Vagina (tissue), 2 donors: ENCODE data around the gene CHN2. TPM values are rescaled to one million over a fixed set of nuclear protein-coding genes. Genes with fewer than 3 reads are reported as not detected.
A peak's percentile ranks its signal among the peaks of the same experiment; 100 is the strongest.

Source experiments
- DNase-seq, 2 donors: peaks; one replicate each; pipeline ENCODE4 v3.0.0-alpha.2; 2017; ENCODE audit errors: extremely low spot score in 2 of 2
- H3K27ac ChIP-seq: fragments of 200-600 bp; sonication (generic); one replicate; pipeline ENCODE4 v1.5.1; 2019
- H3K27me3 ChIP-seq: fragments of 200-600 bp; sonication (generic); one replicate; pipeline ENCODE4 v1.5.1; 2019
- H3K36me3 ChIP-seq, 2 donors: fragments of 200-600 bp; sonication (generic); one replicate each; pipeline ENCODE4 v1.5.1; 2017 to 2019
- H3K4me1 ChIP-seq: fragments of 200-600 bp; sonication (generic); one replicate; pipeline ENCODE4 v1.5.1; 2019
- H3K4me3 ChIP-seq, 2 donors: fragments of 200-600 bp; sonication (generic); 1 replicate in 1 of 2; 2 replicates in 1 of 2; pipeline ENCODE4 v1.5.1; 2016 to 2019
- H3K9me3 ChIP-seq: fragments of 200-600 bp; sonication (generic); one replicate; pipeline ENCODE4 v1.5.1; 2019
- POLR2A ChIP-seq, 2 donors: fragments of 450-650 bp; IDR thresholded peaks; one replicate each; pipeline ENCODE4 v1.6.1; 2017; ENCODE audit warnings: antibody characterized with exemption in 2 of 2, mild to moderate bottlenecking in 2 of 2, moderate library complexity in 2 of 2
- POLR2AphosphoS5 ChIP-seq, 2 donors: sonication (generic); formaldehyde crosslinking; IDR thresholded peaks; one replicate each; pipeline ENCODE4 v1.9.0; 2017; ENCODE audit warnings: antibody characterized with exemption in 2 of 2, mild to moderate bottlenecking in 2 of 2, low read depth in 1 of 2; ENCODE audit not compliant: insufficient read depth in 1 of 2
- intact Hi-C: fragments of 100-400 bp; cut with DNase I; formaldehyde crosslinking; loops from one replicate; pipeline ENCODE4 v1.15.1; 2023
- total RNA-seq: library from RNA; depleted of rRNA; stranded (reverse); fragments of >200 nt; gene quantifications from one replicate; pipeline ENCODE4 v1.2.3, GENCODE V29; 2016
- TF ChIP-seq, protein P1 (sequence below), 3 experiments: fragments of 450-650 bp in 2 of 3; fragments of 200-600 bp in 1 of 3; sonication (generic) in 1 of 3; IDR thresholded peaks; one replicate each; pipeline ENCODE4 v1.5.1; 2017 to 2019; ENCODE audit warnings: antibody characterized with exemption in 3 of 3, mild to moderate bottlenecking in 2 of 3, moderate library complexity in 2 of 3

The CHN2 gene
- total RNA-seq, 1 donor from 2014 or later = 11.0 TPM

DNA sequence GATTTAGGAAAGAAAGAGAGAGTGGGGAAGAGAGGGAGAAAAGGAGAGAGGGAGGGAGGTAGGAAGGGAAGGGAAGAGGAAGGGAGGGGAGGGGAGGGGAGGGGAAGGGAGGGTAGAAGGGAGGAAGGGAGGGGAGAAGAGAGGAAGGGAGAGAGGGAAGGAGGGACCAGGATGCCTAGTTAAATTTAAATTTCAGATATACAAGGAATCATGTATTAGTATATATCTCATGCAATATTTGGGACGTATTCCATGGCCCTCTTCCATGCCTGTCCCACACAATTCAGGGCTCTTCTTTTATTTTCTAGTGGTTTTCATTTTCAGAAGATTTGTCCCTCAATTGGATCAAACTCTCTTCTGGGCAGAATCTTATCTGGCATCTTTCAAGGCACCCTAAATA, 196.7 kb downstream of the CHN2 start:
- TF ChIP-seq, protein P1, sequence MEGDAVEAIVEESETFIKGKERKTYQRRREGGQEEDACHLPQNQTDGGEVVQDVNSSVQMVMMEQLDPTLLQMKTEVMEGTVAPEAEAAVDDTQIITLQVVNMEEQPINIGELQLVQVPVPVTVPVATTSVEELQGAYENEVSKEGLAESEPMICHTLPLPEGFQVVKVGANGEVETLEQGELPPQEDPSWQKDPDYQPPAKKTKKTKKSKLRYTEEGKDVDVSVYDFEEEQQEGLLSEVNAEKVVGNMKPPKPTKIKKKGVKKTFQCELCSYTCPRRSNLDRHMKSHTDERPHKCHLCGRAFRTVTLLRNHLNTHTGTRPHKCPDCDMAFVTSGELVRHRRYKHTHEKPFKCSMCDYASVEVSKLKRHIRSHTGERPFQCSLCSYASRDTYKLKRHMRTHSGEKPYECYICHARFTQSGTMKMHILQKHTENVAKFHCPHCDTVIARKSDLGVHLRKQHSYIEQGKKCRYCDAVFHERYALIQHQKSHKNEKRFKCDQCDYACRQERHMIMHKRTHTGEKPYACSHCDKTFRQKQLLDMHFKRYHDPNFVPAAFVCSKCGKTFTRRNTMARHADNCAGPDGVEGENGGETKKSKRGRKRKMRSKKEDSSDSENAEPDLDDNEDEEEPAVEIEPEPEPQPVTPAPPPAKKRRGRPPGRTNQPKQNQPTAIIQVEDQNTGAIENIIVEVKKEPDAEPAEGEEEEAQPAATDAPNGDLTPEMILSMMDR (IDR thresholded peaks at IDR 0.05) = no peak
- TF ChIP-seq POLR2AphosphoS5 (IDR thresholded peaks at IDR 0.05; ENCODE audit: insufficient read depth in 1 of 2, low read depth in 1 of 2) (no peak), POLR2A (IDR thresholded peaks at IDR 0.05) (no peak)
- intact Hi-C loops = no loop called here
- H3K27ac ChIP-seq = no peak overlapping the region
- no peaks in the 10 kb centered on the region for H3K36me3 ChIP-seq
- H3K27me3 ChIP-seq = no peaks in the 10 kb centered on the region
- no peak for DNase-seq
- H3K9me3 ChIP-seq = no peaks in the 10 kb centered on the region
- H3K4me3 ChIP-seq = no peak overlapping the region
- H3K4me1 ChIP-seq = no peaks in the 10 kb centered on the region

DNA sequence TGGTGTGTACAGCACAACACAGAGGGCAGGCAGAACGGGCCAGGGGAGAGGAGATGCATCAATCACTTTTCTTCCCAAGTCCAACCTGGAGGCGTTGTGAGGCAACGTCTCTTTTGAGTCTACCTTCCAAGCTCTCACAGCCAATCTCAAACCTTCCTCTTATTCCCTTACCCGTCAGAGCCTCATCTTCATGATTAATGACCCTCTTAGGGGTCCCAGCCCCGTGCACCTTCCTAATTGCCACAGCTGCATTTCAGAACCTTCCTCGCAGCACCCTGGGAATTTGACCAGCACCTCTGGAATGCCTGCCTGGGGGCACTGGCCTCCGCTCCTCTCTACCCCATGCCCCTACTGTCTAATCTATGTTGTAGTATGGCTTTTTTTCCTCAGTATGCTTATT, 199.7 kb downstream of the CHN2 start:
- TF ChIP-seq POLR2A (IDR thresholded peaks at IDR 0.05) = no peak
- TF ChIP-seq, protein P1 (IDR thresholded peaks at IDR 0.05) = no peak
- TF ChIP-seq POLR2AphosphoS5 (IDR thresholded peaks at IDR 0.05; ENCODE audit: insufficient read depth in 1 of 2, low read depth in 1 of 2) = no peak
- no peaks in the 10 kb centered on the region for H3K9me3 ChIP-seq
- no peak overlapping the region for H3K4me3 ChIP-seq
- H3K36me3 ChIP-seq = no peaks in the 10 kb centered on the region
- no peaks in the 10 kb centered on the region for H3K4me1 ChIP-seq
- peak in 1 of 2 donors; percentile 32 for DNase-seq
- no peaks in the 10 kb centered on the region for H3K27me3 ChIP-seq
- H3K27ac ChIP-seq = no peak overlapping the region
- intact Hi-C loops = no loop called here

DNA sequence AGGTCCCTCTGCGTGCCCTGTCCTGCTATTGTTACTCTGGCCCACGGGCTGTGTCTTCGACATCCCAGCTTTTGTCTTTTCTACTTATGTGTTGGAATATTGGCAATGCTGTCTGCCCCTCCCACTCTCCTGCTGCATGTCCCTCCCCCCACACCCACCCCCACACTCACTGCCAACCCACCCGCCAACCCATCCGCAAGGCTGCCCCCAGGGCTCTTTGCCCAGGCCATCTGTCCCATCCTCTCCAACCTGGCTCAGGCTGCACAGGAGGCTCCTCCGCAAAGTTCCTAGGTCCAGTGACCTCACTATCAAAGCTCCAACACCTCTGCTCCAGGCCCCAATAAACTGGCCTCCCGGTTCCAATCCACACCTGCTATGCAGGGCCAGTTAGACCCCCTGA, 202.0 kb downstream of the CHN2 start:
- H3K4me3 ChIP-seq = no peak overlapping the region
- H3K27me3 ChIP-seq = no peaks in the 10 kb centered on the region
- no peaks in the 10 kb centered on the region for H3K9me3 ChIP-seq
- no peak overlapping the region for H3K27ac ChIP-seq
- DNase-seq = peak in 1 of 2 donors; percentile 69
- no peaks in the 10 kb centered on the region for H3K4me1 ChIP-seq
- TF ChIP-seq POLR2AphosphoS5 (IDR thresholded peaks at IDR 0.05; ENCODE audit: insufficient read depth in 1 of 2, low read depth in 1 of 2) (no peak), POLR2A (IDR thresholded peaks at IDR 0.05) (no peak)
- TF ChIP-seq, protein P1 (IDR thresholded peaks at IDR 0.05) = no peak
- H3K36me3 ChIP-seq = no peaks in the 10 kb centered on the region
- intact Hi-C loops = no loop called here

DNA sequence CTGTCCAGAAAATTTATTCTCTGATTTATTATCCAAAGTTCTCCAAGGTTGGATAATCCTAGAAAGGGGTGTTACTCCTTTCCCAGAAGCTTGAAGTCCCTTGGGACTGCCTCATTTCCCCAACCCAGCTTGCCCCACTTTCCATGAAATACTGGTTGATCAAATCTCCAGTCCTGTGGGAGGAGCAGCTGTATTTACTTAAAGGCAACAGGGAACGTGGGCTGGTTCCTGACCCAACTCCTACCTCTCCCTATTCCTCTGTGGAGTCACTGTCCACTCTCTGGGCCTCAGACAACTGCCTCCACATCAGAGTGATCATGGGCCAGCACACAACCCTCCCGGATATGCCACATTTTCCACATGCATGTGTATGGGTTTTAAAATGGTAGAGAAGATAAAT, 202.8 kb downstream of the CHN2 start:
- Histone ChIP-seq H3K36me3 (no peaks in the 10 kb centered on the region), H3K4me3 (no peak overlapping the region), H3K27ac (no peak overlapping the region), H3K27me3 (no peaks in the 10 kb centered on the region), H3K9me3 (no peaks in the 10 kb centered on the region), H3K4me1 (no peaks in the 10 kb centered on the region)
- DNase-seq = peak in 1 of 2 donors; percentile 69
- intact Hi-C loops = no loop called here
- TF ChIP-seq POLR2AphosphoS5 (IDR thresholded peaks at IDR 0.05; ENCODE audit: insufficient read depth in 1 of 2, low read depth in 1 of 2) = no peak
- no peak for TF ChIP-seq POLR2A (IDR thresholded peaks at IDR 0.05)
- TF ChIP-seq, protein P1 (IDR thresholded peaks at IDR 0.05) = no peak

DNA sequence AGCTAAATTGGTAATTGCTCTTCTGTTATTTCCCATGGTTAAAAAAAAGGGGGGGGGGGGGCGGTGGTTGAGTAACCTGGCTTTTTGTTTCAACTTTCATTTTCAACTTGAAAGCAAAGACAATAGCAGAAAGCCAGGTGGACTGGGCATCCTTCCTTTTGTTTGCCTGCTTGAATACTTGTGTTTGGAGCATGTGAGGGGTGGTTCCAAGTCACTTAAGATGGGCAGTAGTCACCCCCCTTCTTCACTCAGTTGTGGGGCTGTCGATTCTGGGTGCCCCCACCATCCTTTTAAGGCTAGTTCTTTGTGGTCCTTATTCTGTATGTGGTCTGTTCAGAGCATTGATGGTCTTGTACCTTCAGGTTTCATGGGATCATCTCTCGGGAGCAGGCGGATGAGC, 203.4 kb downstream of the CHN2 start:
- DNase-seq = peak in 1 of 2 donors; percentile 69
- no peaks in the 10 kb centered on the region for H3K4me1 ChIP-seq
- H3K27me3 ChIP-seq = no peaks in the 10 kb centered on the region
- intact Hi-C loops = no loop called here
- TF ChIP-seq, protein P1 (IDR thresholded peaks at IDR 0.05) = no peak
- no peak for TF ChIP-seq POLR2A (IDR thresholded peaks at IDR 0.05)
- no peak for TF ChIP-seq POLR2AphosphoS5 (IDR thresholded peaks at IDR 0.05; ENCODE audit: insufficient read depth in 1 of 2, low read depth in 1 of 2)
- H3K36me3 ChIP-seq = no peaks in the 10 kb centered on the region
- H3K9me3 ChIP-seq = no peaks in the 10 kb centered on the region
- no peak overlapping the region for H3K4me3 ChIP-seq
- H3K27ac ChIP-seq = no peak overlapping the region
